Right forelimb (tissue), 1 donor: ENCODE measurements around the gene C21orf58.

Source experiments
- DNase-seq: peaks from one replicate; pipeline ENCODE4 v3.0.0-alpha.2; 2018

C21orf58 gene

GRCh38 chr21:46291561-46291960 lies 32.1 kb downstream of the C21orf58 start:
- DNase-seq, result no peak

GRCh38 chr21:46289655-46290179 lies 34.0 kb downstream of the C21orf58 start:
- DNase-seq, result no peak

DNA sequence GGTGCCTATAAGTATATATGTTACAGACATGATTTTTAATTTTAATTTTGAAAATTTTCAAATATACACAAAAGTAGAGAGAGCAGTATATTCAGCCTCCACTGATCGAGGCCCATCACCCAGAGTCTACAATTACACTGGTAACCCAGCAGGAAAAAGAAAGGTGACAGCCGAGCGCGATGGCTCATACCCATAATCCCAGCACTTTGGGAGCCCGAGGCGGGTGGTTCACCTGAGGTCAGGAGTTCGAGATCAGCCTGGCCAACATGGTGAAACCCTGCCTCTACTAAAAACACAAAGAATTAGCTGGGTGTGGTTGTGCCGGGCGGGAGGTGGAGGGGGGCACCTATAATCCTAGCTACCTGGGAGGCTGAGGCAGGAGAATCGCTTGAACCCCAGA lies 36.1 kb downstream of the C21orf58 start:
- no peak for DNase-seq

- no peak for DNase-seq
Measured at GRCh38 chr21:46286648-46287002, 37.0 kb downstream of the C21orf58 start.

- peak; percentile 95 for DNase-seq
Measured at GRCh38 chr21:46285761-46286647, 37.7 kb downstream of the C21orf58 start, which contains the start of gene YBEY. Gene YBEY, plus strand, starts transcription at chr21:46286342. Its CDS starts 572 bp downstream, at chr21:46286914.

- DNase-seq, result no peak
Measured at GRCh38 chr21:46285206-46285661, 38.4 kb downstream of the C21orf58 start, which contains the start of gene MCM3AP. Gene MCM3AP, minus strand, starts transcription at chr21:46285611. Its CDS starts 325 bp downstream, at chr21:46285286.

- no peak for DNase-seq
Measured at GRCh38 chr21:46284733-46285132, 38.9 kb downstream of the C21orf58 start.

DNA sequence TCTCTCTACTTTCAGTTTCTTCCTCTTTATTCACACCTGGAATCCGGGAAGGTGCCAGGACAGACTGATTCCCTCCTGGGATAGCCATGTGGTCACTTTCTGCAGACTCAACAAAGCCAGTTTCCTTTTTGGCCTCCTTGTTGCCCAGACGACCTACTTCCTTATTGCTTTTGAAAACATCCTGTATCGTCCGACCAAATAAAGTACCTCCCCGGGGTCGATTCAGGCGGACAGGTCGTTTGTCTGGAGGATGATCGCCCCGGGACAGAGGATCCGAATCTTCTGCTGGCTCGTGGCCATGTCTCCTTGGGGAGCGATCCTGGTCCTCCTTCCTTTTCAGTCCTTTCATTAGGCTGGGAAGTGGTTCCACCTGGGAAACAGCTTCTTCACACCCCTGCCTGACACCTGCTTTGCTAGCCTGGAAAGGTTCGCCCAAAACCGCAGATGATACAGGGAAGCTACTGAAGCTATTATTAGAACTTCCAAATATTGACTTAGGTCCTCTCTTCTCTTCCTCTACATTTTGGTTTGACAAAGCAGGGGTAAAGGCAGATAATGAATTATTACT lies 39.5 kb downstream of the C21orf58 start:
- DNase-seq, result no peak

DNA sequence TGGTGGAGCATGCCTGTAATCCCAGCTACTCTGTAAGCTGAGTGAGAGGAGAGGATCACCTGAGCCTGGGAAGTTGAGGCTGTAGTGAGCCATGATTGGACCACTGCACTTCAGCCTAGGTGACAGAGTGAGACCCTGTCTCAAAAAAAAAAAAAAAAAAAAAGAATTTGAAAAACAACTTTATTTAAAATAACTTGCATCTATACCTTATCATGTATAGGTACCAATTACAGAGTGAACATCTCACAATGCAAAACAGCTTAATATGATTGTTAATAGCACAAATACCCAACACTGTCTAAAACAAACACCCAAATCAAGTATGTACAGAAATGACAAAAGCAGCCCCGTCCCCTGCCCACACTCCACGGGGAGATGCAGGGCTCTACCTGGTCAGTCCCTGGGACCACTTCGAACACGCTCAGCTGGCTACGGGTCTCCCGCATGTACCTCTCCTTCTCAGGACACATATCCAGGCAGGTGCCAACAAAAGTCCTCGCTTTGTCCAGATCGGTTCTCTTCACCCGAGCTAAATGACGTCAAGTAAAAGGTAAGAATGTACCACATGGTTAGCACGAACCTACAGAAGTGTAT lies 48.8 kb downstream of the C21orf58 start:
- DNase-seq, result no peak

GRCh38 chr21:46273341-46273740 lies 50.3 kb downstream of the C21orf58 start:
- no peak for DNase-seq

DNA sequence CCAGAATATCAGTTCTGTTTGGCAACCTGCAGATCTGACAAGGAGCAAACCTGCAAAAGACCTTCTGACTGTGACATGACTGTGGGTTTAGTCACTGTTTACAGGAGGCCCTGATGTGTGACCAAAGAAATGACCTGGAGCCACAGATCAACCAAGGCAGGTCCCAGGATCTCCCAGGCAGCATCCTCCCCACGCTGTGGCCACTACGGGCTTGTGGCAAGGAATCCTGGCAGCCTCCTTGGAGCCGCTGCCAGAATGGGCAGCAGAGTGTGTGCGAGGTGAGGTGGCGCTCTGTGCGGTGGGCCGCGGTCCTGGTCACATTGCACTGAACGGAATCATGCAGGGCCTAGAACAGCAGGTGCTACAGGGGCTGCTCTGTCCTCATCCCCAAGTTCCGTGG lies 54.2 kb downstream of the C21orf58 start:
- DNase-seq, result no peak

DNA sequence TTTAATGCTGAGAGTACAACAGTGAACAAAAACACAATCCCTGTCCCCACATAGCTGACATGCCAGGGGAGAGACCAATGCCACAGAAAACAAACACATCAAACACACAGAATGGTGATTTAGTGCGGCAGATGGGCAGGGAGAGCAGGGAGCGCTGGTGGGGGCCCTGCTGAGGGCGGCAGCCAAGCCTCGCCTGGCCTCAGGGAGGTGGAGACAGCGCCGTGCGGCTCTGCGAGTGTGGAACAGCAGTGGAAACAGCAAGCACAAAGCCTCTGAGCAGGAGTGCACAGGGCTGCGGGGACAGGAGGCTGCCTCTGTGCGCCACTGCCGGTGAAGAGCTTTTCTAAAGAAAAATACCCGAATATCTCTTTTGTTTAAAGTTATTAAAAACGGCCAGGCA lies 55.3 kb downstream of the C21orf58 start:
- no peak for DNase-seq

GRCh38 chr21:46266946-46267345 lies 56.7 kb downstream of the C21orf58 start:
- no peak for DNase-seq

GRCh38 chr21:46265736-46266525 lies 57.7 kb downstream of the C21orf58 start:
- no peak for DNase-seq

DNA sequence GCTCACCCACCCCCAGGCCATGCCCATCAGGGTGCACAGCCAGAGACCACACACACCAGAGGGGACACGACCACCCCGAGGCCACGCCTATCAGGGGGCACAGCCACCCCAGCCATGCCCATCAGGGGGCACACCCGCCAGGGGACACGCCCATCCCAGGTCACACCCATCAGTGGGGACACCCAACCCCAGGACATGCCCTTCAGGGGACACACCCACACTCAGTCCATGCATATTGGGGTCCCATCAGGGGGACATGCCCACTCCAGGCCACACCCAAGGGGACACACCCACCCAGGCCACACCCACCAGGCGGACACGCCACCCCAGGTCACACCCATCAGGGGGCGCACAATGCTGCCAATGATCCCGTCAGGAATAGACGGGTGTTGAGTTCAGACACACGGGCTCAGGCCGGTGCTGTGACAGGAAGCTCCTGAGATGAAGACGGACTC lies 59.0 kb downstream of the C21orf58 start:
- no peak for DNase-seq

- DNase-seq, result no peak
Measured at GRCh38 chr21:46264046-46264689, 59.5 kb downstream of the C21orf58 start.

GRCh38 chr21:46256501-46256994 lies 67.1 kb downstream of the C21orf58 start:
- no peak for DNase-seq

DNA sequence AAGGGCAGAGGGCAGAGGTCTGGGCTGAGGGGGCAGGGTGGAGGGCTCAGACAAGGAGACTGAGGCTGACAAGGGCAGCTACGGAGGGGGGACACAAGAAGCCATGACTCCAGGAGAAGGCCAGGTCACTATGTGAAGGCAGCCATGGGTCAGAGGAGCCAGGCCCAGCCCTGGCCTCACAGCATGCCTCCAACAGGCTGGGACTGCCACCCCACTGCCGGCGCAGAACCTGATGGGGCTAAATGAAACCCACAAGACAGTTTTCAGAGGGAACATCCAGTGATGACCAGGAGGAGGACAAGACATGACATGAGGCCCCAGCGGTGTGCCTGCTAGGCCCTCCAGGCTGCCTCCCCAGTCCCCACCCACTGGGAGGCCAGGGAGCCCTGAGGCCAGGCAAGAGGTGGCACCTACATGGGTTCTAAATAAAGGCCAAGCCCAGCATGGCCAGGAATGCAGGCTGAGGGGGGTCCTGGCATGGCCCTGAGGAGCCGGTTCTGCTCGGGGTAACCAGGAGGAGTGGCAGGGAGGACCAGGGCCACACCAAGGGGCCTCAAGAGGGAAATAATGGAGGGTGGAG lies 67.8 kb downstream of the C21orf58 start:
- DNase-seq, result no peak

DNA sequence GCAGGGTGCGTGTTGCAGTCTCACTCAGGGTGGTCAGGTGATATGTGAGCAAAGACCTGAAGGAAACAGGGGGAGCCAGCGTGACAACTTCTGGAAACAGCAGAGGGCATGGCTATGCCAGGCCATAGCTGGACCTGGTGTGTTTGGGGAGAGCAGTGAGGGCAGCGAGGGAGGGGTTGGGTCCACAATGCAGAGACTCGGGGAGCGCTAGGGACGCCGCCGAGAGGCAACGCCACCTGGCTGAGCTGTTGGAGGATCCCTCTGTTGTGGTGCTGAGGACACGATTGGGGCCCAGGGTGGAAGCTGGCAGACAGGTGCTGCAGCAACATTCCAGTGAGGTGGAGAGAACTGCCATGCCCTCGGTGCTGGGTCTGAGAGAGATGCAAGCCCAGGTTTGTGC lies 68.5 kb downstream of the C21orf58 start:
- no peak for DNase-seq

- no peak for DNase-seq
Measured at GRCh38 chr21:46254208-46254975, 69.3 kb downstream of the C21orf58 start.
